HEK293T (cell line): ENCODE results near the gene DCTPP1.

ENCODE experiments used
- CTCF ChIA-PET: fragments of 350-600 bp; formaldehyde crosslinking; extraction: SDS; loops from one replicate; lab custom pipeline; 2021; ENCODE audit warnings: antibody characterized with exemption, inconsistent platforms; lab: Yijun Ruan, JAX
- POLR2A ChIA-PET: fragments of 350-600 bp; formaldehyde crosslinking; extraction: SDS; loops from one replicate; lab custom pipeline; 2020; ENCODE audit warnings: antibody characterized with exemption, inconsistent platforms; lab: Yijun Ruan, JAX
- DNase-seq: peaks from one replicate; pipeline ENCODE4 v3.0.0; 2012; ENCODE audit warnings: mixed read lengths; ENCODE audit errors: extremely low spot score
- ARNT ChIP-seq: fragments of 450-650 bp; IDR thresholded peaks from 2 replicates; pipeline ENCODE4 v1.6.1; 2017; ENCODE audit warnings: mild to moderate bottlenecking
- BHLHE40 ChIP-seq: fragments of 450-650 bp; IDR thresholded peaks from 2 replicates; pipeline ENCODE4 v1.6.1; 2016; ENCODE audit warnings: mild to moderate bottlenecking, moderate library complexity, borderline replicate concordance
- CTBP1 ChIP-seq: fragments of 450-650 bp; IDR thresholded peaks from 2 replicates; pipeline ENCODE4 v1.6.1; 2016; ENCODE audit warnings: borderline replicate concordance
- ELF4 ChIP-seq: fragments of 450-650 bp; IDR thresholded peaks from 2 replicates; pipeline ENCODE4 v1.6.1; 2017; ENCODE audit warnings: antibody characterized with exemption
- FOXA1 ChIP-seq: fragments of 450-650 bp; IDR thresholded peaks from 2 replicates; pipeline ENCODE4 v1.6.1; 2016; ENCODE audit warnings: mild to moderate bottlenecking
- FOXK2 ChIP-seq: fragments of 450-650 bp; IDR thresholded peaks from 2 replicates; pipeline ENCODE4 v1.6.1; 2016; ENCODE audit warnings: mild to moderate bottlenecking
- FOXM1 ChIP-seq: fragments of 450-650 bp; IDR thresholded peaks from 2 replicates; pipeline ENCODE4 v1.6.1; 2017; ENCODE audit warnings: mild to moderate bottlenecking, borderline replicate concordance
- HDGF ChIP-seq: fragments of 450-650 bp; IDR thresholded peaks from 2 replicates; pipeline ENCODE4 v1.6.1; 2017; ENCODE audit warnings: antibody characterized with exemption, borderline replicate concordance
- L3MBTL2 ChIP-seq: fragments of 450-650 bp; conservative IDR thresholded peaks from 2 replicates; pipeline ENCODE4 v1.6.1; 2016; ENCODE audit warnings: mild to moderate bottlenecking
- LEF1 ChIP-seq: fragments of 450-650 bp; IDR thresholded peaks from 2 replicates; pipeline ENCODE4 v1.6.1; 2017; ENCODE audit warnings: mild to moderate bottlenecking, borderline replicate concordance
- NFRKB ChIP-seq: fragments of 450-650 bp; IDR thresholded peaks from 2 replicates; pipeline ENCODE4 v1.6.1; 2016; ENCODE audit warnings: mild to moderate bottlenecking, moderate library complexity
- PKNOX1 ChIP-seq: fragments of 450-650 bp; IDR thresholded peaks from 2 replicates; pipeline ENCODE4 v1.6.1; 2016
- SP1 ChIP-seq: fragments of 450-650 bp; IDR thresholded peaks from 2 replicates; pipeline ENCODE4 v1.6.1; 2017
- SUZ12 ChIP-seq: fragments of 450-650 bp; IDR thresholded peaks from 2 replicates; pipeline ENCODE4 v1.6.1; 2016; ENCODE audit warnings: mild to moderate bottlenecking
- TARDBP ChIP-seq: fragments of 450-650 bp; IDR thresholded peaks from 2 replicates; pipeline ENCODE4 v1.6.1; 2016
- ZNF384 ChIP-seq: fragments of 450-650 bp; IDR thresholded peaks from 2 replicates; pipeline ENCODE4 v1.6.1; 2016

The DCTPP1 gene

DNA sequence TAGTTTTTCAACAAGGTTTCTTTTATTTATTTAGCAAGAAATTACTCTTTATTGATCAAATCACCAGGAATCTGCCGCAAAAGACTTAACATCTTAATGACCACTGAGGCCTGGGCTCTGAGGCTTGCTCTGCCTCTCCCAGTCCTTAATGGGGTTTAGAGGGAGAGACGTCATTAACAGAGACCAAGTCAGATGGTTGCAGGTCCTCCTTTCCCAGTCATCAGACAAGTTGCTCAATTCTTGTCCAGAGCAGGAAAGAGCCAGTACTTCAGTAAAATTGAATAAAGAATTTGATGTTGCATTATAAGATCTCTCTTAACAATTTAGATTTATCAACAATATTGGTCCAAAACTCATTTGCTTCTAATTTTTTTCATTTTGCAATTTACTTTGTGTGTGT is 13.8 kb upstream of the DCTPP1 start:
- DNase-seq = no peak
- ChIA-PET POLR2A (interaction anchor here (1.0 to 6.9 kb wide), 8 partner anchors 13 to 185 kb away, joined by 3 to 50 read pairs (median 10); partner anchors contain the start of genes DCTPP1 and ZNF764), CTCF (interaction anchor here (0.9 to 1.3 kb wide), 2 partner anchors 14 to 172 kb away, joined by 5 to 6 read pairs; partner anchors contain the start of gene DCTPP1)
- TF ChIP-seq ZNF384 (no peak), TARDBP (no peak), L3MBTL2 (no peak), SP1 (no peak), ELF4 (no peak), NFRKB (no peak), CTBP1 (no peak), FOXM1 (no peak), PKNOX1 (no peak)

- CTCF ChIA-PET = interaction anchor here (0.5 to 3.1 kb wide), 3 partner anchors 10 to 157 kb away, joined by 3 to 19 read pairs (median 3); partner anchors contain the start of genes DCTPP1 and ZNF771
- TF ChIP-seq NFRKB (no peak), ELF4 (no peak), SUZ12 (no peak), FOXA1 (no peak)
- no peak for DNase-seq
- POLR2A ChIA-PET = interaction anchor here (2.8 kb wide), 1 partner anchor 10 kb away, joined by 11 read pairs; the partner anchor contains the start of gene DCTPP1
Observed at GRCh38 chr16:30439720-30440348, 10.0 kb upstream of the DCTPP1 start.

DNA sequence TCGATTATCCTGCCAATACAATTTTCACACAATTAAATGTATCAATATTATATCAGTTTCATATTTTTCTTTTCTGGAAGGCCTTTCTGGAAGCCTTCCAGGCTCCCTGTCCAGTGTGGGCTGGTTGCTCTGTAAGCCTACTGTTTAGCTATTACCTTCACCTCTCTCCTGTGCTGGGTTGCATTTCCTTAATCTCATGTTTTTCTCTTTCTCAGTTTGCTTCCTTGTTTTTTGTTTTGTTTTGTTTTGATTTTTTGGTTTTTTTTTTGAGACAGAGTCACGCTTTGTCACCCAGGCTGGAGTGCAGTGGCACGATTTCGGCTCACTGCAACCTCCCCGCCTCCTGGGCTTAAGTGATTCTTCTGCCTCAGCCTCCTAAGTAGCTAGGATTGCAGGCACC is 9.0 kb upstream of the DCTPP1 start:
- DNase-seq = no peak
- ChIA-PET CTCF (interaction anchor here (0.6 to 1.8 kb wide), 4 partner anchors 9 to 177 kb away, joined by 3 to 9 read pairs (median 6); partner anchors contain the start of gene DCTPP1), POLR2A (interaction anchor here (2.8 kb wide), 1 partner anchor 9 kb away, joined by 11 read pairs; the partner anchor contains the start of gene DCTPP1)
- TF ChIP-seq PKNOX1 = no peak
- TF ChIP-seq FOXK2 = no peak
- no peak for TF ChIP-seq FOXA1

GRCh38 chr16:30437511-30438046 is 7.7 kb upstream of the DCTPP1 start:
- no peak for DNase-seq
- ChIA-PET CTCF (interaction anchor here (1.7 to 1.8 kb wide), 2 partner anchors 8 to 178 kb away, joined by 7 to 9 read pairs; partner anchors contain the start of gene DCTPP1), POLR2A (interaction anchor here (1.0 kb wide), 1 partner anchor 7 kb away, joined by 8 read pairs; the partner anchor contains the start of gene SEPHS2)
- TF ChIP-seq CTBP1 (no peak), ARNT (no peak), NFRKB (no peak), FOXK2 (no peak), BHLHE40 (no peak), ZNF384 (no peak), L3MBTL2 (no peak), SUZ12 (no peak), TARDBP (no peak)

- TF ChIP-seq PKNOX1 (no peak), L3MBTL2 (no peak), TARDBP (no peak), FOXA1 (no peak), SP1 (no peak), ZNF384 (no peak), LEF1 (no peak), SUZ12 (no peak), FOXM1 (no peak), CTBP1 (no peak), BHLHE40 (no peak), FOXK2 (no peak), HDGF (no peak)
- CTCF ChIA-PET = no interaction called here
- DNase-seq = no peak
- POLR2A ChIA-PET = interaction anchor here (1.1 kb wide), 1 partner anchor 100 kb away, joined by 3 read pairs; the partner anchor contains the start of gene ZNF747
Observed at GRCh38 chr16:30434852-30435251, 5.0 kb upstream of the DCTPP1 start.

DNA sequence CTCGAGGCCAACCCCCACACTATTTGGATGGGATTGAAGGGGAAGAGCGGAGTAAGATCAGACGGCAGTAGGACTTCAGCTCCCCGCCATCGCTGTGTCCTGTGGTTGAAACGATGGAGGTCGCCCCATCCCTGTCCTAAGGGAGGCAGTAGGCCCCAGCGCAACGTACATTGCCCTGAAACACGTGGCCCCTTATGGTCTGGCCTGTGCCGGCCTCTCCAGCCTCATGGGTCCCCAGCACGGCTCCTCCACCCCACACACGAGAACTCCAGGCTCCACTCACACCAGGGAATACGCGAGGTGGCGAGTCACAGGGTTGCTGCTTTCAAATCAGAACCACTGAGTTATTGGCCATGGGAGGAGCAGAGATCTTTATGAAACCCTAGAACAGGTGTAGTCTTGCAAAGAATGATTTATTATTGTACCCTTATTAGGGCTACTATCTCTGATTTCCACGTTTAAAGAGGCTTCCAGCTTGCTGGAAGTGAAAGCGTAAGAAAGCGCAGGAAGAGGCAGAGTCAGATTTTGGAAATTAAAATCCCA is 669 bp upstream of the DCTPP1 start:
- ChIA-PET POLR2A (interaction anchor here (0.6 to 2.9 kb wide), 58 partner anchors 9 to 465 kb away, joined by 3 to 50 read pairs (median 5); partner anchors contain the start of genes ALDOA, CD2BP2, SEPHS2 and SRCAP), CTCF (interaction anchor here (0.8 to 2.4 kb wide), 28 partner anchors 10 to 338 kb away, joined by 3 to 24 read pairs (median 6); partner anchors contain the start of genes TBX6, ZNF48, ZNF688 and ZNF747)
- no peak for DNase-seq
- TF ChIP-seq L3MBTL2 = peak; percentile 97
- no peak for TF ChIP-seq FOXK2
- TF ChIP-seq HDGF = no peak; the same call in 1 of the 2 replicates
- TF ChIP-seq PKNOX1 = no peak
- TF ChIP-seq SP1 = no peak
- TF ChIP-seq FOXA1 = no peak
- no peak for TF ChIP-seq NFRKB
